ENCODE data around the gene GPR55.

The GPR55 gene

GRCh38 chr2:230895536-230896345 is 29.3 kb downstream of the GPR55 start:
- no peaks in the 10 kb centered on the region for H4K20me1 ChIP-seq (ENCODE audit: insufficient read depth)
- H2AFZ ChIP-seq (ENCODE audit: low read depth): peak overlapping the region; percentile 21
- no peaks in the 10 kb centered on the region for H3K27me3 ChIP-seq (ENCODE audit: insufficient read depth, low read depth)
- peak overlapping the region; percentile 89; the same call in 1 of the 2 replicates for H3K27ac ChIP-seq
- no peak overlapping the region for H3K4me3 ChIP-seq (IDR thresholded peaks at IDR 0.05; ENCODE audit: insufficient read depth, low read depth, low read length)
- no peaks in the 10 kb centered on the region for H3K36me3 ChIP-seq (ENCODE audit: insufficient read depth)
- H3K9ac ChIP-seq: no peak overlapping the region
- peak overlapping the region; percentile 72; the same call in 1 of the 2 replicates for H3K4me2 ChIP-seq
- H3K79me2 ChIP-seq (ENCODE audit: insufficient read depth, low read depth): no peaks in the 10 kb centered on the region
- peaks cover 88% of the 10 kb centered on the region for H3K4me1 ChIP-seq (ENCODE audit: low read depth, poor library complexity, severe bottlenecking)
- TF ChIP-seq, protein P1, sequence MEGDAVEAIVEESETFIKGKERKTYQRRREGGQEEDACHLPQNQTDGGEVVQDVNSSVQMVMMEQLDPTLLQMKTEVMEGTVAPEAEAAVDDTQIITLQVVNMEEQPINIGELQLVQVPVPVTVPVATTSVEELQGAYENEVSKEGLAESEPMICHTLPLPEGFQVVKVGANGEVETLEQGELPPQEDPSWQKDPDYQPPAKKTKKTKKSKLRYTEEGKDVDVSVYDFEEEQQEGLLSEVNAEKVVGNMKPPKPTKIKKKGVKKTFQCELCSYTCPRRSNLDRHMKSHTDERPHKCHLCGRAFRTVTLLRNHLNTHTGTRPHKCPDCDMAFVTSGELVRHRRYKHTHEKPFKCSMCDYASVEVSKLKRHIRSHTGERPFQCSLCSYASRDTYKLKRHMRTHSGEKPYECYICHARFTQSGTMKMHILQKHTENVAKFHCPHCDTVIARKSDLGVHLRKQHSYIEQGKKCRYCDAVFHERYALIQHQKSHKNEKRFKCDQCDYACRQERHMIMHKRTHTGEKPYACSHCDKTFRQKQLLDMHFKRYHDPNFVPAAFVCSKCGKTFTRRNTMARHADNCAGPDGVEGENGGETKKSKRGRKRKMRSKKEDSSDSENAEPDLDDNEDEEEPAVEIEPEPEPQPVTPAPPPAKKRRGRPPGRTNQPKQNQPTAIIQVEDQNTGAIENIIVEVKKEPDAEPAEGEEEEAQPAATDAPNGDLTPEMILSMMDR (conservative IDR thresholded peaks at IDR 0.05; ENCODE audit: low read depth, low read length): no peak

DNA sequence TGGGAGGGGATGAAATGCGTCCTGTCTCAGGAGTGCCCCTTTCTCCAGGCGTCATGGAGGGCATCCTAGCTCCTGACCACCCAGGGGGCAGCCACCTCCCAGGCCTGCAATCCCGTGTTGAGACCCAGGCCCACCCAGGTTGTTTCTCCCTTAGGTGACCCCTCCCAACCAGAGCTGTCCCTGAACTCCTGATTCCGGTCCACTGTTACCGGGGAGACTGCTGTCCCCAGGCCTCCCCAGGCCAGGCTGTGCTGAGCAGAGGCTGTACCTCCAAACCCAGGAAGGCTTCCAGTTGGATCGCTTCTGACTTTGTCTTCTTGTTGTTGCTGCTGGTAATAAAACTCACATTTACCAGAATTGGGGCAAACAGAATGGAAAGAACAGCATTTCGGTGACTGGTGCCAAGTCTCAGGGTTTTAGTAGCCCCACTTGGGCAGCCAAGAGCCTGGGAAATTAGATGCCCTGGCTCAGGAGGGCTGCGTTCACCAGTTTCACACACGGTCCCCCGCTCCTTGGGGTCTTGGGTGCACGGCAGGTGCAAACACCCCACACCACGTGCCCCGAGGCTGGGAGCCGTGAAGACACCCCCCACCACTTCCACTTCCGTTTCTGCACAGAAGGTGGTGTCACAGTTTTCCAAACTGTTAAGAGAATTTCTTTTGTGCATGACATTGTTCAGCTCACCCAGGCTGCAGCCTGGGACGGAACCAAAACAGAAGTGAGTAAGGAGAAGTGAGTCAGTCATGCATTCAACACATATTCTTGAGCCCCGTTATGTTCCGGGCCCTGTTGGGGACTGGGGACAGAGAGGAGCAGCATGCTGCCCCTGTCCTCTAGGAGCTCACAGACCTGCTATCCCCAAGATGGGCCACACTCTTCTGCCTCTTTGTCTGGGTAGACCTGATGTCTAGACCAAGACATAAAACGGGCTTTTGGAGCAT is 30.9 kb downstream of the GPR55 start:
- no peaks in the 10 kb centered on the region for H4K20me1 ChIP-seq (ENCODE audit: insufficient read depth)
- H3K36me3 ChIP-seq (ENCODE audit: insufficient read depth): no peaks in the 10 kb centered on the region
- H3K27ac ChIP-seq: peak overlapping the region; percentile 89
- H3K79me2 ChIP-seq (ENCODE audit: insufficient read depth, low read depth): no peaks in the 10 kb centered on the region
- H3K27me3 ChIP-seq (ENCODE audit: insufficient read depth, low read depth): no peaks in the 10 kb centered on the region
- peak overlapping the region; percentile 30 for H3K4me3 ChIP-seq (IDR thresholded peaks at IDR 0.05; ENCODE audit: insufficient read depth, low read depth, low read length)
- H3K9ac ChIP-seq: peak overlapping the region; percentile 71
- TF ChIP-seq, protein P1 (conservative IDR thresholded peaks at IDR 0.05; ENCODE audit: low read depth, low read length): no peak
- peak overlapping the region; percentile 99 for H3K4me2 ChIP-seq
- peak overlapping the region; percentile 36; the same call in 1 of the 2 replicates for H2AFZ ChIP-seq (ENCODE audit: low read depth)
- peaks cover 91% of the 10 kb centered on the region for H3K4me1 ChIP-seq (ENCODE audit: low read depth, poor library complexity, severe bottlenecking)

DNA sequence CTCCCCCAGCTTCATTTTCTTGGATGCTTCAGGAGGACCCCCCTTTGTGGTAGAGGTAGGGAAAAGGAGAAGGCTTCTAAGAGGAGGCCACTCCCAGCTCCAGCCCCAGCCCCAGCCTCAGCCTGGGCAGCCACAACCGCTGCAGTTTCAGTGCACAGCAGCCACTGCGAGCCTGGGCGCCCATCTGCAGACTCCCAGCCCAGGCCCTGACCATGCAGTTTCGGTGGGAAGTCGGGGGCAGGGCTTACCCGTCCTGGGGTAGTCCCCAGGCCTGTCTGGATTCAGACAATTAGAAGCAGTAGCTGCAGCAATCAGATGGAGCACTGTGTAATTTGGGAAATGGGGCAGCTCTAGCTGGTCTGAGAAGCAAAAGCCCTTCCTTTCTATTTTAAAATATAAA is 31.7 kb downstream of the GPR55 start:
- H3K27me3 ChIP-seq (ENCODE audit: insufficient read depth, low read depth): no peaks in the 10 kb centered on the region
- no peaks in the 10 kb centered on the region for H3K36me3 ChIP-seq (ENCODE audit: insufficient read depth)
- H4K20me1 ChIP-seq (ENCODE audit: insufficient read depth): no peaks in the 10 kb centered on the region
- TF ChIP-seq, protein P1 (conservative IDR thresholded peaks at IDR 0.05; ENCODE audit: low read depth, low read length): no peak
- peak overlapping the region; percentile 99 for H3K4me2 ChIP-seq
- peak overlapping the region; percentile 89 for H3K27ac ChIP-seq
- peaks cover 90% of the 10 kb centered on the region for H3K4me1 ChIP-seq (ENCODE audit: low read depth, poor library complexity, severe bottlenecking)
- H2AFZ ChIP-seq (ENCODE audit: low read depth): no peak overlapping the region
- H3K4me3 ChIP-seq (IDR thresholded peaks at IDR 0.05; ENCODE audit: insufficient read depth, low read depth, low read length): peak overlapping the region; percentile 70
- H3K9ac ChIP-seq: peak overlapping the region; percentile 71; the same call in 1 of the 2 replicates
- H3K79me2 ChIP-seq (ENCODE audit: insufficient read depth, low read depth): no peaks in the 10 kb centered on the region

GRCh38 chr2:230891509-230891908 is 33.5 kb downstream of the GPR55 start:
- Histone ChIP-seq H3K36me3 (ENCODE audit: insufficient read depth) (no peaks in the 10 kb centered on the region), H3K27me3 (ENCODE audit: insufficient read depth, low read depth) (no peaks in the 10 kb centered on the region), H3K9ac (peak overlapping the region; percentile 25; the same call in 1 of the 2 replicates), H3K4me3 (IDR thresholded peaks at IDR 0.05; ENCODE audit: insufficient read depth, low read depth, low read length) (peak overlapping the region; percentile 67), H3K4me1 (ENCODE audit: low read depth, poor library complexity, severe bottlenecking) (peaks cover 72% of the 10 kb centered on the region), H3K79me2 (ENCODE audit: insufficient read depth, low read depth) (no peaks in the 10 kb centered on the region), H4K20me1 (ENCODE audit: insufficient read depth) (no peaks in the 10 kb centered on the region), H2AFZ (ENCODE audit: low read depth) (peak overlapping the region; percentile 13; the same call in 1 of the 2 replicates), H3K4me2 (peak overlapping the region; percentile 99), H3K27ac (peak overlapping the region; percentile 89)
- TF ChIP-seq, protein P1 (conservative IDR thresholded peaks at IDR 0.05; ENCODE audit: low read depth, low read length): no peak

All from KMS-11 (cell line).